Activated naive CD8-positive, alpha-beta T cell (primary cell): ENCODE measurements around the gene NUP188.
A peak's percentile ranks its signal among the peaks of the same experiment; 100 is the strongest.

ENCODE experiments used
- H3K27ac Mint-ChIP-seq: one replicate; pipeline ENCODE4 v1.8.0; 2021; ENCODE audit warnings: mixed read lengths
- H3K27me3 Mint-ChIP-seq: one replicate; pipeline ENCODE4 v1.8.0; 2021; ENCODE audit warnings: mixed read lengths
- H3K36me3 Mint-ChIP-seq: one replicate; pipeline ENCODE4 v1.8.0; 2021; ENCODE audit warnings: mixed read lengths
- H3K4me1 Mint-ChIP-seq: one replicate; pipeline ENCODE4 v1.8.0; 2021; ENCODE audit warnings: low read depth, mixed read lengths
- H3K4me3 Mint-ChIP-seq: one replicate; pipeline ENCODE4 v1.8.0; 2021; ENCODE audit warnings: mild to moderate bottlenecking, mixed read lengths
- H3K9me3 Mint-ChIP-seq: one replicate; pipeline ENCODE4 v1.8.0; 2021; ENCODE audit warnings: low read depth, mixed read lengths

The NUP188 gene

DNA sequence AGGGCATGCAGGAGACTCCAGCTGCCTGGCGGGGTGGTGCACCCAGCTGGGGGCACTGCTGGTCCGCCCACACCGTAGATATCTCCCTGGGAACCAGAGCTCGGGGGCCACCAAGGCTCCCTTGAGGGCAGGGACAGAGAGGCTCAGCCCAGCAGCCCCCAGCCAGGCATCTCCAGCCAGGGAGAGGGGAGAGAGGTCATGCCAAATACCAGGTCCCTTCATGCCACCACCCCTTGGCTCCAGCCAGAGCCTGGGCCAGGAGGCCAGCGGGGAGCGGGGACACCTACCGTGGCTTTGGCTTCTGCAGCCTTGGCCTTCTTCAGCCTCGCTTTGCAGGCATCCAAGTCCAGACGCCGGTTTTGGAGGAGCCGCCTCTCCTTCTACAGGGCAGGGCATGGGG is 66.6 kb downstream of the NUP188 start:
- H3K36me3 Mint-ChIP-seq: peaks cover 3% of the 10 kb centered on the region
- H3K27ac Mint-ChIP-seq: no peak overlapping the region
- H3K9me3 Mint-ChIP-seq: no peaks in the 10 kb centered on the region
- no peaks in the 10 kb centered on the region for H3K27me3 Mint-ChIP-seq
- no peak overlapping the region for H3K4me3 Mint-ChIP-seq
- no peaks in the 10 kb centered on the region for H3K4me1 Mint-ChIP-seq

DNA sequence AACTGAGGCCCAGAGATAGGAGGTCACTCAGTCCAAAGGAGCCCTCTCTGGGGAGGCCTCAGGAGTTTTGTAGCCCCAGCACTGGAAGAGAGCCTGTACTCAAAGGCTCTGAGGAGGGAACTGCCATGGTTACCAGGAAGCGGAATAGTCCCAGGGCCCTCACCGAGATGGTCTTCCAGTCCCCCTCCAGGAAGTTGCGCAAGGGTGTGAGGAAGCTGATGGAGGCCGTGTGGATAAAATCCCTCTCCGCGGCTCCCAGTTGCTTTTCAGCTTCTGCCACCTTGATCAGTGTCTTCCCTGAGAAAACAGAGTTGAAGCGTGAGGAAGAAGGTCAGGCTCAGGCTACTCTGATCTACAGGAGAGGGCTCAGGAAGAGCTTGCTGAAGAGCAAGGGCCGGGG is 67.1 kb downstream of the NUP188 start:
- Mint-ChIP-seq H3K9me3 (no peaks in the 10 kb centered on the region), H3K27me3 (no peaks in the 10 kb centered on the region), H3K4me1 (no peaks in the 10 kb centered on the region), H3K4me3 (no peak overlapping the region), H3K27ac (no peak overlapping the region), H3K36me3 (peaks cover 3% of the 10 kb centered on the region)

DNA sequence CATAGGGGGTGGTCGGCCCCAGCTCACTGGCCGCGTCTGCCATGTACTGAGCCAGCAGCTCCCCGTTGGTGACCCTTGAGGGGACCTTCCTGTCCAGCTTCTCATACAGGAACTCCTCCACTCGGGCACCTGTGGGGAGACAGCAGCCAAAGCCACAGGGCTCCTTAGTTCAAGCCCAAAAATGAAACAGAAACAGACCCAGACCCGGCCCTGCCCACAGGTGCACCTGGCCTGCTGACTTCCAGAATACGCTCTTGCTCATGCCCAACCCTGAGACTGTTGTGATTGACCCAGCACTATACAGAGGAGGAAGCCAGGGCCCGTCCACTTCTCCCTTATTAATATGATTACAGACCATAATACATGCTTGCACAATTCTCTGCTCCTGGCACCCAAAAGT is 73.6 kb downstream of the NUP188 start:
- H3K27ac Mint-ChIP-seq: no peak overlapping the region
- H3K27me3 Mint-ChIP-seq: no peaks in the 10 kb centered on the region
- peaks cover 2% of the 10 kb centered on the region for H3K36me3 Mint-ChIP-seq
- H3K4me3 Mint-ChIP-seq: no peak overlapping the region
- peaks cover 14% of the 10 kb centered on the region for H3K4me1 Mint-ChIP-seq
- H3K9me3 Mint-ChIP-seq: no peaks in the 10 kb centered on the region

DNA sequence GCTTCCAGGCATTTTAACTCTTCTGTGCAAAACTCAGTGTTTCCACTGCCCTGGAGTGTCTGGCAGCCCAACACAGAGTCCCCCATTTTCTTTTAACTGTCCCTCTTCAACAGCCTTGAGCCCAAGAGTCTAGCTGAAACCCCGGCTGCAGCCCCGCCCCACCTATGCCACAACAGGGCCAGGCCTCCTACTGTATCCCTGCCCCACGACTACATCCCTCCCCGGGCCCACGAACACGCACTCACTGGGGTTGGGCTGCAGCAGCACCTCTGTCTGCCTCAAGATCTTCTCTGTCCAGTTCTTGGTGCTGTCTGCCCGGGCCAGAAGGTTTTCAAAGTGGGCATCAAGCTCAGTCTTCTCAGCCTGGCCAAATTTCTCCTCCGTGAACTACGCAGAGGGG is 74.5 kb downstream of the NUP188 start:
- peaks cover 2% of the 10 kb centered on the region for H3K36me3 Mint-ChIP-seq
- H3K27ac Mint-ChIP-seq: no peak overlapping the region
- H3K27me3 Mint-ChIP-seq: no peaks in the 10 kb centered on the region
- no peaks in the 10 kb centered on the region for H3K9me3 Mint-ChIP-seq
- H3K4me3 Mint-ChIP-seq: no peak overlapping the region
- H3K4me1 Mint-ChIP-seq: peaks cover 19% of the 10 kb centered on the region

DNA sequence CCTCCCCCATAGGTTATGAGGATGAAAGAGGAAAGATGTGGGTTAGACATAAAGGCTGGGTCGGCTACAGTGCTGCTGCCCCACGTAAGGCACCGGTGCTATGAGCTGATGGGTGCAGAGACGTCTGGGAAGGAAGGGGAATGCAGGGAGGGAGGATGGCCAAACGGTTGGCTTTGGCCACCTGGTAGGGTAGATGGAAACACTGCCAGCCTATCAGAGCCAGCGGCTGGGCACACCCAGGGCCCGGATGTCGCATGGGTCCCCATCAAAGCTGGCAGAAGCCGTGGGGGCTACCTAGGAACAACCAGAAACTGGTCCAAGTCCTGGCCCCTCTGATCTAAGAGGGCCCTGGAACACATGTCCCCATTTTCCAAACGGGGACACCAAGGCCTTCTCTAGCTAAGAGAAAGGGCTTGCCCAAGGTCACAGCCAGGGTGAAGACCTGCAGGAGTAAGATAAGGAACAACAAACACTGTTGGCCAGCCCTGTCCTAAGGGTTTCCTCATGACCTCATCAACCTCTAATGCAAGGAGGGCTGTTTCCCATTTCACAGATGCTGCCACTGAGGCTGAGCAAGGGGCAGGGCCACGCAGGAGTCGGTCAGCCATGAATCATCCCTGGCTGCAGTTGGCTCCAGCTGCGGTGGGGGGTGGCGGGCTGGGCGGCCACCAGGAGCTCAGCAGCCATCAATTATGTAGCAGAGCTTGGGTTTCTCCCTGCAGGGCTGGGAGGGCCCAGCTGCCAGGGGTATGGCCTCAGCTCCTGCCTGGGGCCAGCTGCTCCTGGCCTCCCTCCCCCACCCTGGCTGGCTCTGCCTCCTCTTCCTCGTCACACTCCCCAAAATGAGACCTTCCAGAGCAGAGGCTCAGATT is 75.8 kb downstream of the NUP188 start:
- Mint-ChIP-seq H3K4me3 (no peak overlapping the region), H3K4me1 (peaks cover 24% of the 10 kb centered on the region), H3K27ac (no peak overlapping the region), H3K27me3 (no peaks in the 10 kb centered on the region), H3K36me3 (no peaks in the 10 kb centered on the region), H3K9me3 (no peaks in the 10 kb centered on the region)

DNA sequence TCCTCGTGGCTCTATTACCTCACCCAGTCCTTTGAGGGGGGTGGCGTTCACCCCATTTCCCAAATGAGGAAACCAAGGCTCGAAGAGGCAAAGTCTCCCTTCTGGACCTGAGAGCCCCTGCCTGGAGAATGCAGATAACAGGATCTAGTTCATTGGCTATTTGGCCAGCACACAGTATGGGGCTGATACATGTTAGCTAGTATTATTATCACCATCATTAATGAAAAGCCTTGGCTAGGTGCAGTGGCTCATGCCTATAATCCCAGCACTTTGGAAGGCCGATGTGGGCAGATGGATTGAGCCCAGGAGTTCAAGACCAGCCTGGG is 76.4 kb downstream of the NUP188 start:
- Mint-ChIP-seq H3K4me1 (peaks cover 24% of the 10 kb centered on the region), H3K4me3 (no peak overlapping the region), H3K27ac (no peak overlapping the region), H3K36me3 (no peaks in the 10 kb centered on the region), H3K9me3 (no peaks in the 10 kb centered on the region), H3K27me3 (no peaks in the 10 kb centered on the region)

DNA sequence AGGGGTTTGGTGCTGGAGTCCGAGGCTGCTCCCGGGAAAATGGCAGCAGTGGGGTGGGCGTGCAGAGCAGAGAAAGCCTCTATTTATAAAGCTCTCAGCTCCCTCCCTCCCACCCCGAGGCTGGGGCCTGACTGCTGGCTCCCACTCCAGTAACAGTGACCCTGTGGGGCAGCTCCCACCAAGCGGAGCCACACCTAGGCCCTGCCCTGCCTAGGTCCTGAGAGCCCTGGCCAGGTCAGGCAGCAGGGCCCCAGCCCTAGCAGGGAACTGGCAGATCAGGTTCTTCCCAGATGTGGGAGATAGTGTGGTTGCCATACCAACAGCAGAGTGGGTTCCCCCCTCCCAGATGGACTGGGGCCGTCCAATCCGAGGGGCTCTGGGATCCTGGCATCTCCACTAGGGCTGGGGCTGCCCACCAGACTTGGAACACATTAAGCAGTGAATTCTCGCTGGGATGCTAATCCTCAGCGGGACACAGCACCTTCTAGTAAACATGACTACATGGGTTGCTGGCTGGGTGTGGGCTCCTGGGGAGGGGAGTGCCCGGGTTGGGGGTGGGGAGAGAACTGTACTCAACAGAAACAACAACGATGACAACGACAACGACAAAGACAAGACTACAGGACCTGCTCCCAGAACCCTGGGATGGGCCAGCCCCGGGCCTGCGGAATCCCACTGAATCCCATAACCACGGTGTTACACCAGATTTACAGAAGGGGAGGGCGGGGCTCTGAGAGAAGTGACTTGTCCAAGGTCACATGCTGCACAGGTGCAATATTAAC is 79.1 kb downstream of the NUP188 start:
- no peaks in the 10 kb centered on the region for H3K9me3 Mint-ChIP-seq
- no peaks in the 10 kb centered on the region for H3K36me3 Mint-ChIP-seq
- H3K27me3 Mint-ChIP-seq: no peaks in the 10 kb centered on the region
- H3K27ac Mint-ChIP-seq: no peak overlapping the region
- peak overlapping the region; percentile 90 for H3K4me3 Mint-ChIP-seq
- peaks cover 22% of the 10 kb centered on the region for H3K4me1 Mint-ChIP-seq

DNA sequence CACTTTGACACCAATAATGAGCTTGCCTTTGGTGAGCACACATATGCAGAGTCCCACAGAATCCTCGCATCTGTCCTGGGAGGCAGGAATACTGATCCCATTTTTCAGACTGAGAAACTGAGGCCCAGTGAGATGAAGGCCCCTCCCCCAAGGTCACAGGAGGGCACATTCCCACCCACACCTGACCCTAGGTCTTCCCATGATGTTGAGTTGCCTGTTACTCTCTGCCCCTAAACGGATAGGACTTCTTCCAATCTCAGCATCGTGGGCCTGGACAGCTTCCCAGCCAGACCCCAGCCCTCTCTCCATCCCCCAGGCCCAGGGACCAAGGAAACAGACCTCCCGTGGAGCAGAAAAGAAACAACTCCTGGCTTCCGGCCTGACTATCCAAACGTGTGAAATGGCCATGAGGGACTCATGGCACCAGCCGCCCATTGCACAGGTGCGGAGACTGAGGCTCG is 79.8 kb downstream of the NUP188 start:
- peak overlapping the region; percentile 90 for H3K4me3 Mint-ChIP-seq
- peaks cover 19% of the 10 kb centered on the region for H3K4me1 Mint-ChIP-seq
- no peaks in the 10 kb centered on the region for H3K27me3 Mint-ChIP-seq
- H3K9me3 Mint-ChIP-seq: no peaks in the 10 kb centered on the region
- H3K27ac Mint-ChIP-seq: peak overlapping the region; percentile 38
- H3K36me3 Mint-ChIP-seq: no peaks in the 10 kb centered on the region

DNA sequence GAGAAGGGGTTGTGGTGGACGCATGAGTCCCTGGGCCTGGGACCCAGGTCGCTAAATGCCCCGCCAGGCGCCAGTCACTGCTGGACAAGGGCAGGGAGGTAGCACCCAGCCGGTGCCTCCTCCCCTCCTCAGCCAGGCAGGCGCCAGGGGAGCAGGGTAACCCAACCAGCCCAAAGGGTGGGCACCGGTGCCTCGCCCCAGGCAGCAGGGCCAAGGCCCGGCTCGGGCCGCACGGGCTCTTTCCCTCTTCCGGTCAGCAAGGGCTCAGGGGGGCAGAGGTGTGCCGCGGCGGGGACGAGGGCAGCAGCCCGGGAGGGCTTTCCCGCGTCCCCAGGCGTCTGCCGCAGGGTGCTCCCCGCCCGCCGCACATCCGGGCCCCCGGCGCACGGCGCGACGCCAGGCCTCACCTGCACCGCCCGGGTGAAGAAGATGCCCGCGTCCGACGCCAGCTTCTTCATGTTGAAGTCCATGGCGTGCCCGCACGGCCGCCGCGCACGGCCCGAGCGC is 80.2 kb downstream of the NUP188 start:
- Mint-ChIP-seq H3K27ac (no peak overlapping the region), H3K27me3 (no peaks in the 10 kb centered on the region), H3K9me3 (no peaks in the 10 kb centered on the region), H3K4me3 (peak overlapping the region; percentile 90), H3K36me3 (no peaks in the 10 kb centered on the region), H3K4me1 (peaks cover 17% of the 10 kb centered on the region)

DNA sequence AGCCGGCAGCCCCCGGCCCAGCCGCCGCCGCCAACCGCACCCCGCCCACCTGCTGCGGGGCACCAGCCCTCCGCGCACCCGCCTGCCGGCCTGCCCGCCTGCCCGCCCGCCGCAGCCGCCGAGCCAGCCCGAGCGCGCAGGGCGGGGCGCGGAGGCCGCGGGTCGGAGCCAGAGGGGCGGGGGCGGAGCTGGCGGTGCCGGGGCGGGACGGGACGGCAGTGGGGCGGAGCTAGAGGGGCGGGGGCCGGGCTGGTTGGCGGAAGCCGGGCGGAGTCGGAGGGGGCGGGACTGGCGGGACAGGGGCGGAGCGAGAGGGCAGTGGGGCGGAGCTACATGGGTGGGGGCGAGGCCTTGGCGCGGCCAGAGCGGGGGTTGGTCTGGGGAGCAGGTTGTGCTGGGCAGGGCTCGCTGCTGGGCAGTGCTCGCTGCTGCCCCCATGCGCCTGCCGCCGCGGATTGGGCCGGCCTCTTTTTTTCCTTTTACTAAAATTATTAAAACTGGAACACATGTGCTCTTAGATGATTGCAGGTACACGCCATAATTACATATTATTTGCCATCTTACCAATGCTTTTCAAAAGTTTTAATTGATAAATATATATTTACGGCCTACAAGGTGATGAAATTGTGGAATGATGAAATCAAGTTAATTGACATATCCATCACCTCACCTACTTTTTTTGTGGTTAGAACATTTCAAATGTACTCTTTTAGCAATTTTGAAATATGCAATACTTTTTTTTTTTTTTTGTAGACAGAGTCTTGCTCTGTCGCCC is 80.9 kb downstream of the NUP188 start, which contains the start of gene SH3GLB2:
SH3GLB2 (minus strand) TSS at position 140 of the 775 bp plus-strand sequence. CDS start 177 bp downstream, outside the sequence.
- Mint-ChIP-seq H3K36me3 (no peaks in the 10 kb centered on the region), H3K27ac (peak within 1 kb of the TSS; percentile 58), H3K9me3 (no peaks in the 10 kb centered on the region), H3K4me1 (peaks cover 14% of the 10 kb centered on the region), H3K27me3 (no peaks in the 10 kb centered on the region), H3K4me3 (peak within 1 kb of the TSS; percentile 90)

DNA sequence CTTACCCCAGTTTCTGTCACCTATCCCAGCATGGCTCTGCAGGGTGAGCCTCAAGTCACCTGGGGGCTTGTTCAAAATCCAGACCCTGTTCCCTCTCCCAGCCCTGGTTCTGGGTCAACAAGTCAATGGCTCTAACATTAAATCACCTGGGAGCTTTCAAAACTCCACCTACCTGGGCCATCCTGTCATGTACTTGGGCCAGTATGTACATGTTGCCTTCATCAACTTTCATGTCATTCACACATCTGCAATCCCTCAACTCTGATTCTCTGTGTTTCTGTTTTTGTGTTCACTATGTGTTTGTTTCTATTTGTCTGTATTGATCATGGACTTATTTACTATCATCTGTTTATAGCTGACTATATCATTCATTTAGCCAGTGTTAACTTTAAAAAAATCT is 82.7 kb downstream of the NUP188 start:
- no peaks in the 10 kb centered on the region for H3K27me3 Mint-ChIP-seq
- H3K4me1 Mint-ChIP-seq: peaks cover 14% of the 10 kb centered on the region
- H3K27ac Mint-ChIP-seq: peak overlapping the region; percentile 36
- H3K4me3 Mint-ChIP-seq: peak overlapping the region; percentile 8
- no peaks in the 10 kb centered on the region for H3K36me3 Mint-ChIP-seq
- no peaks in the 10 kb centered on the region for H3K9me3 Mint-ChIP-seq

DNA sequence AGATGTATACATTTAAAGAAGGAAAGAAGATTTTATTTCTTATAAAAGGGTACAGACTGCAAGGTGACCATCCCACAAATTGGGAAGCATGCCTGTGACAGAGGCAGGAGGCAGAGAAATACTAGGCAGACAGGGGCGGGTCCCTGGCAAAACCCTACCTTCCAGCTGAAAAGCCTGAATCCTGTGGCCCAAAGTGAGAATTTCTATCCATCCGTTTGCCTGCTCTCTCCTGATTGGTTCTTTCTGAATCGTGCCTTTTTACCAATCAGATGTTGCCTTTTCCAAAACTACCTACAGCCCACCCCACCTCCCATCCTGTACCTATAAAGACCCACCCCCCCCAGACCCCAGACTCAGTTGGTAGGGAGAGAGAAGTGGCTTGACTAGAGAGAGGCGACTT is 84.0 kb downstream of the NUP188 start:
- Mint-ChIP-seq H3K4me3 (no peak overlapping the region), H3K36me3 (no peaks in the 10 kb centered on the region), H3K27me3 (no peaks in the 10 kb centered on the region), H3K27ac (no peak overlapping the region), H3K4me1 (peaks cover 18% of the 10 kb centered on the region), H3K9me3 (no peaks in the 10 kb centered on the region)

DNA sequence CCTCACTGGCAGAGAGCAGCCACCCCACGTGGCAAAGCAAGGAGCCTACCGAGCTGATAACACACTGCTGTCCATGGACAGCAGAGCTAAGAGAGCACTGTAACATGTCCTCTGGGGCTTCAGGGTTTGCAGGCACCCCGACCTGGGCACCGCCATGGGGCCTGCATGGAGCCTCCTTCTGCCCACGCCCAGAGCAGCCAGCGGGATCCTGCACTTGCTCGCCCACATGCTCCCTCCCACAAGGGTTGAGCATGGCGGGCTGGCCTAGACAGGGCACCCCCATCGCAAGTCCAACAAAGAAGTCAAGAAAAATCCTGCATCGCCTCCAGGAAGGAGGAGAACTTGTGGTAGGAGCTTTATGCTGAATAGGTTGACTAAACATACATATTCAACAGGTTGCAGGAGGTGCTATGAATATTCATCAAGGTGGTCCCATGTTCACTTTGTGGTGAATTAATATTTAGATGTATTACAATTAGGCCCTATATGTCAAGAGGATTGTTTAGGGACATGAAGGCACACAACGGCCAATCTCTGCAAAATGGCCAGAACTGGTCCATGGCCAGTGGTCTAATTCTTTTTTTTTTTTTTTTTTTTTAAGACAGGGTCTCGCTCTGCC is 85.2 kb downstream of the NUP188 start:
- H3K4me1 Mint-ChIP-seq: peaks cover 14% of the 10 kb centered on the region
- no peaks in the 10 kb centered on the region for H3K9me3 Mint-ChIP-seq
- no peaks in the 10 kb centered on the region for H3K36me3 Mint-ChIP-seq
- H3K4me3 Mint-ChIP-seq: no peak overlapping the region
- H3K27me3 Mint-ChIP-seq: no peaks in the 10 kb centered on the region
- H3K27ac Mint-ChIP-seq: no peak overlapping the region

DNA sequence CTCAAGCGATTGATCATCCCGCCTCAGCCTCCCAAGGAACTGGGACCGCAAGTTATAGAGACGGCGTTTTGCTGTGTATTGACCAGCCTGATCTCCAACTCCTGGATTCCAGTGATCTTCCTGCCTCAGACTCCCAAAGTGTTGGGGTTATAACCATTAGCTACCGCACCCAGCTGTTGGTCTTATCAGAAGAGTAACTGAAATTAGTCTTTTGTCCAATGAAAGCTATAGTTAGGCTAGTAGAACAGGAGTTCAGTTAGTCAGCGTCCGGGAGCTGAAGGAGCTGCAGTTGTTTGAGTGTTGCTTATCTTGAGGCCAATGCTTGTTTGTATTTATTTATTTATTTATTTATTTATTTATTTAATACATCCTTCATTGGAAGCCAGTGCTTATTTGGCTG is 85.7 kb downstream of the NUP188 start:
- Mint-ChIP-seq H3K27ac (no peak overlapping the region), H3K9me3 (no peaks in the 10 kb centered on the region), H3K27me3 (no peaks in the 10 kb centered on the region), H3K4me1 (peaks cover 19% of the 10 kb centered on the region), H3K4me3 (no peak overlapping the region), H3K36me3 (no peaks in the 10 kb centered on the region)
